Measurements from ENCODE around the gene NOB1. TPM values are rescaled to one million over a fixed set of nuclear protein-coding genes. Genes with fewer than 3 reads are reported as not detected.
"Not testable (repeated sequence)": the region's sequence is repeated elsewhere in the genome, so short reads cannot be mapped to it uniquely, and the experiment has no call there.

Gene NOB1
- total and polyA plus RNA-seq, 2 experiments from 2014 or later, result 41.4 to 56.6 TPM

DNA sequence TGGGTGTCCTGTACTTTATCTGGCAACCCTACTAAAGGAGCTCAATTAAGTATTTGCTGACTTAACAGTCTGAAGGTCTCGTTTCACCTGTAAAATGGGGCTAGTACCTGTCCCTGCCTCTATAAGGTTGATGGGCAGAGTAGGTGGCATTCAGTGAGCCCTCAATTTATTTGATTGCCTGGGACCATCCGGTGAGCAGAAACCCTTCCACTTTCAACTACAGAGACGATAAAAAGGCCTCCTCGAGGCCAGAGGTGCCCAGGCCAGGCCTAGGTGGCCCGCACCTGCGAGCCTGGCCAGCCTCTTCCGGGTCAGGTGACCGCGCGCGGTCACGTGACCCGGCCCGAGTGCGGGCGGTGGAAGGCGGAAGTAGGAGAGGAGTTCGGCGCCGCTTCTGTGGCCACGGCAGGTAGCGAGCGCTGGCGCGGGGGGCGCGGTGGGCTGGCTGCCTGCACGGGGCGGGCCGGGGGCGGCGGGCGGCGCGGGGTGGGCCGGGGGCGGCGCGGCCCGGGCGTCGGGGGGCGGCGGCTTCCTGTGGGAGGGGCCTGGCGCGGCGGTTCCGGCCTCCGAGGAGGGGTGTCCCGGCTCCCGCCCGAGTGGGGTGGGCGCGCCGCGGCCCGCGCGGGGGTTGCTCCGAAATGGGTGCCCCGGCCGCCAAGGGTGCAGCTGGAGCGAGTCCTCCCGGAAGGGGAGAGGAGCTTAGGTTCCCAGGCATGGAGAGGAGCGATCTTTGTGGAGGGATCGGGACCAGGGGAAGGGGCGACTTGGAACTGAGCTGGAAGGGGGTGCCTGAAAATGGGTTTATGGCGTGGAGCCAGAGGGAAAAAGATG lies 7.5 kb upstream of the NOB1 start, which contains the start of gene WWP2:
WWP2 (plus strand) TSS at position 350 of the 831 bp plus-strand sequence. CDS start 24,679 bp downstream, outside the sequence.
- H3K27ac Mint-ChIP-seq, result peak within 1 kb of the TSS; percentile 93
- TF ChIP-seq STAT1 (IDR thresholded peaks at IDR 0.05; ENCODE audit: unreplicated experiment) (no peak), EZH2phosphoT487 (IDR thresholded peaks at IDR 0.05; ENCODE audit: unreplicated experiment) (no peak), ETS1 (IDR thresholded peaks at IDR 0.05) (peak; percentile 44; the same call in 1 of the 2 replicates), CREB1 (CRISPR knock-in tag; IDR thresholded peaks at IDR 0.05; ENCODE audit: low read depth) (peak; percentile 29; the same call in 1 of the 2 replicates), POLR2AphosphoS5 (IDR thresholded peaks at IDR 0.05; ENCODE audit: low read depth) (peak; percentile 68), ZNF462 (CRISPR knock-in tag; IDR thresholded peaks at IDR 0.05) (no peak)
- Histone ChIP-seq H3K79me2 (replicated peaks; ENCODE audit: insufficient read depth) (peaks cover 41% of the 10 kb centered on the region), H3K9me2 (ENCODE audit: insufficient read depth) (no peaks in the 10 kb centered on the region), H3K27ac (ENCODE audit: low read depth) (peak within 1 kb of the TSS; percentile 95), H2AFZ (peak within 1 kb of the TSS; percentile 93), H3K27me3 (ENCODE audit: insufficient read depth) (no peaks in the 10 kb centered on the region), H3K4me1 (ENCODE audit: insufficient read depth) (peaks cover 6% of the 10 kb centered on the region; the same call in 1 of the 2 replicates), H3K4me3 (peak within 1 kb of the TSS; percentile 89), H4K20me1 (replicated peaks; ENCODE audit: insufficient read depth) (0 out of 2 replicates have a peak, but pooled peaks cover 3% of the 10 kb centered on the region), H3F3A (replicated peaks; ENCODE audit: low read depth) (no peaks in the 10 kb centered on the region), H3K36me3 (ENCODE audit: insufficient read depth) (no peaks in the 10 kb centered on the region), H3K4me2 (peak within 1 kb of the TSS; percentile 93)
- peak; percentile 91 for DNase-seq (ENCODE audit: low spot score)
- peaks cover 7% of the 10 kb centered on the region for H3K4me1 Mint-ChIP-seq
- H3K27me3 Mint-ChIP-seq (ENCODE audit: insufficient read depth, low read depth, poor library complexity), result peaks cover 10% of the 10 kb centered on the region
- peaks cover 2% of the 10 kb centered on the region; the same call in 2 of the 3 replicates for H3K9me3 Mint-ChIP-seq
- ATAC-seq, result peak; percentile 93
- H3K36me3 Mint-ChIP-seq (ENCODE audit: low read depth), result peaks cover 3% of the 10 kb centered on the region; the same call in 2 of the 3 replicates
- peak within 1 kb of the TSS; percentile 95 for H3K4me3 Mint-ChIP-seq

- H3K36me3 Mint-ChIP-seq (ENCODE audit: low read depth), result peaks cover 15% of the 10 kb centered on the region; the same call in 2 of the 3 replicates
- H3K27me3 Mint-ChIP-seq (ENCODE audit: insufficient read depth, low read depth, poor library complexity), result peaks cover 18% of the 10 kb centered on the region
- Histone ChIP-seq H3K4me1 (ENCODE audit: insufficient read depth) (peaks cover 15% of the 10 kb centered on the region; the same call in 1 of the 2 replicates), H2AFZ (peak overlapping the region; percentile 69; the same call in 1 of the 2 replicates), H3K79me2 (replicated peaks; ENCODE audit: insufficient read depth) (peaks cover 23% of the 10 kb centered on the region)
- H3K9me3 Mint-ChIP-seq; H3K9me2 ChIP-seq (ENCODE audit: insufficient read depth); H4K20me1 ChIP-seq (replicated peaks; ENCODE audit: insufficient read depth); H3K4me3 ChIP-seq; H3K27ac ChIP-seq (ENCODE audit: low read depth); H3K4me3 Mint-ChIP-seq; H3K4me1 Mint-ChIP-seq; H3K27me3 ChIP-seq (ENCODE audit: insufficient read depth); H3K36me3 ChIP-seq (ENCODE audit: insufficient read depth); H3K4me2 ChIP-seq; ATAC-seq; H3K27ac Mint-ChIP-seq; DNase-seq (ENCODE audit: low spot score); H3F3A ChIP-seq (replicated peaks; ENCODE audit: low read depth): not testable (repeated sequence)
These were observed 2.6 kb upstream of the NOB1 start for GRCh38 chr16:69757375-69757774.
